Measurements from ENCODE around the gene CSF1. TPM values are rescaled to one million over a fixed set of nuclear protein-coding genes. Genes with fewer than 3 reads are reported as not detected.
"Not testable (repeated sequence)": the region's sequence is repeated elsewhere in the genome, so short reads cannot be mapped to it uniquely, and the experiment has no call there.

Gene CSF1
- total RNA-seq, 4 donors from 2014 or later, result 9.7 to 63.1 (median 14.4) TPM

GRCh38 chr1:109917768-109918606, 7.3 kb downstream of the CSF1 start:
- peak overlapping the region in 3 of 4 donors; percentile 0 to 9 (median 4) for H3K27ac ChIP-seq
- no peak for DNase-seq
- H3K4me1 ChIP-seq, result peaks cover 0 to 18% (median 7%) of the 10 kb centered on the region in 4 donors
- WGBS, 2 donors (ENCODE audit: low coverage in 1 of 2), result 69 to 71% methylated on average over 5 to 6 of the region's 6 CpGs
- TF ChIP-seq, protein P1, sequence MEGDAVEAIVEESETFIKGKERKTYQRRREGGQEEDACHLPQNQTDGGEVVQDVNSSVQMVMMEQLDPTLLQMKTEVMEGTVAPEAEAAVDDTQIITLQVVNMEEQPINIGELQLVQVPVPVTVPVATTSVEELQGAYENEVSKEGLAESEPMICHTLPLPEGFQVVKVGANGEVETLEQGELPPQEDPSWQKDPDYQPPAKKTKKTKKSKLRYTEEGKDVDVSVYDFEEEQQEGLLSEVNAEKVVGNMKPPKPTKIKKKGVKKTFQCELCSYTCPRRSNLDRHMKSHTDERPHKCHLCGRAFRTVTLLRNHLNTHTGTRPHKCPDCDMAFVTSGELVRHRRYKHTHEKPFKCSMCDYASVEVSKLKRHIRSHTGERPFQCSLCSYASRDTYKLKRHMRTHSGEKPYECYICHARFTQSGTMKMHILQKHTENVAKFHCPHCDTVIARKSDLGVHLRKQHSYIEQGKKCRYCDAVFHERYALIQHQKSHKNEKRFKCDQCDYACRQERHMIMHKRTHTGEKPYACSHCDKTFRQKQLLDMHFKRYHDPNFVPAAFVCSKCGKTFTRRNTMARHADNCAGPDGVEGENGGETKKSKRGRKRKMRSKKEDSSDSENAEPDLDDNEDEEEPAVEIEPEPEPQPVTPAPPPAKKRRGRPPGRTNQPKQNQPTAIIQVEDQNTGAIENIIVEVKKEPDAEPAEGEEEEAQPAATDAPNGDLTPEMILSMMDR (IDR thresholded peaks at IDR 0.05), result no peak
- no peaks in the 10 kb centered on the region for H3K9me3 ChIP-seq
- intact Hi-C loops (cut with DNase I; ENCODE audit: low total_unique reads) (no loop called here), in situ Hi-C loops (cut with MboI; ENCODE audit: low pct_ligation_motif_present in 1 of 4, low pct_unique_long_range_greater_than_20kb in 1 of 4, low sequenced_read_pairs in 3 of 4) (loop anchor here in 1 of 4 donors (25.0 kb wide), 1 partner anchor 131 kb away; no protein-coding TSS in a partner anchor)
- peaks cover 0 to 20% (median 1%) of the 10 kb centered on the region in 4 donors for H3K36me3 ChIP-seq
- no peak overlapping the region for H3K4me3 ChIP-seq
- no peaks in the 10 kb centered on the region for H3K27me3 ChIP-seq

DNA sequence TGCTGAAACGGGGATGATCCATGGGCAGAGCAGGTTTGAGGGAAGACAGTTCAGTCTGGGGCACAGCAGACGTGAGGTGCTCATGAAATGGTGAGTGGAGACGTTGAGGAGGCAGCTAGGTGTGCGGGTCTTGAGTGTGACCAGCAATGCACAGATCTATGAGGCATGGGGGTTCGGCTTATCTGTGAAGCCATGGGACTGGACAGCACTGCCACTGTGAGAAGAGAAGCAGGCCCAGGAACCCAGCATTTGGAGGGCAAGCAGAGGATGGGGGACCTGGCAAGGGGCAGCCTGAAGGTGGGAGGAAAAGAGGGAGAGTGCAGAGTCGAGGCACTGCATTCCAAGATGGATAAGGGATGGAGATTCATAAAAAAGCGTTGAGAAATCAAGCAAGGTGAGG, 8.0 kb downstream of the CSF1 start:
- Histone ChIP-seq H3K27me3 (no peaks in the 10 kb centered on the region), H3K9me3 (no peaks in the 10 kb centered on the region), H3K27ac (peak overlapping the region in 1 of 4 donors; percentile 8), H3K4me1 (peaks cover 0 to 11% (median 4%) of the 10 kb centered on the region in 4 donors), H3K36me3 (peaks cover 0 to 20% (median 1%) of the 10 kb centered on the region in 4 donors), H3K4me3 (no peak overlapping the region)
- 90 to 98% methylated on average over 5 to 7 of the region's 7 CpGs for WGBS, 2 donors (ENCODE audit: low coverage in 1 of 2)
- in situ Hi-C loops (cut with MboI; ENCODE audit: low pct_ligation_motif_present in 1 of 4, low pct_unique_long_range_greater_than_20kb in 1 of 4, low sequenced_read_pairs in 3 of 4), result loop anchor here in 1 of 4 donors (25.0 kb wide), 1 partner anchor 131 kb away; no protein-coding TSS in a partner anchor
- intact Hi-C loops (cut with DNase I; ENCODE audit: low total_unique reads), result no loop called here
- no peak for DNase-seq
- TF ChIP-seq, protein P1 (IDR thresholded peaks at IDR 0.05), result no peak
- TF ChIP-seq POLR2A (IDR thresholded peaks at IDR 0.05) (no peak), EP300 (IDR thresholded peaks at IDR 0.05; ENCODE audit: low read depth) (no peak), POLR2AphosphoS5 (IDR thresholded peaks at IDR 0.05) (no peak)

- peaks cover 0 to 20% (median 1%) of the 10 kb centered on the region in 4 donors for H3K36me3 ChIP-seq
- TF ChIP-seq POLR2A (IDR thresholded peaks at IDR 0.05), result no peak
- H3K4me3 ChIP-seq, result no peak overlapping the region
- H3K27me3 ChIP-seq, result no peaks in the 10 kb centered on the region
- H3K4me1 ChIP-seq, result peaks cover 0 to 6% (median 2%) of the 10 kb centered on the region in 4 donors
- no peaks in the 10 kb centered on the region for H3K9me3 ChIP-seq
- 91% methylated on average over 6 of the region's 6 CpGs; no CpG with 5 or more reads in 1 of the 2 donors for WGBS, 2 donors (ENCODE audit: low coverage in 1 of 2)
- no peak for DNase-seq
- intact Hi-C loops (cut with DNase I; ENCODE audit: low total_unique reads) (no loop called here), in situ Hi-C loops (cut with MboI; ENCODE audit: low pct_ligation_motif_present in 1 of 4, low pct_unique_long_range_greater_than_20kb in 1 of 4, low sequenced_read_pairs in 3 of 4) (loop anchor here in 1 of 4 donors (25.0 kb wide), 1 partner anchor 132 kb away; no protein-coding TSS in a partner anchor)
- H3K27ac ChIP-seq, result no peak overlapping the region
These were observed 8.7 kb downstream of the CSF1 start for GRCh38 chr1:109919303-109919702.

DNA sequence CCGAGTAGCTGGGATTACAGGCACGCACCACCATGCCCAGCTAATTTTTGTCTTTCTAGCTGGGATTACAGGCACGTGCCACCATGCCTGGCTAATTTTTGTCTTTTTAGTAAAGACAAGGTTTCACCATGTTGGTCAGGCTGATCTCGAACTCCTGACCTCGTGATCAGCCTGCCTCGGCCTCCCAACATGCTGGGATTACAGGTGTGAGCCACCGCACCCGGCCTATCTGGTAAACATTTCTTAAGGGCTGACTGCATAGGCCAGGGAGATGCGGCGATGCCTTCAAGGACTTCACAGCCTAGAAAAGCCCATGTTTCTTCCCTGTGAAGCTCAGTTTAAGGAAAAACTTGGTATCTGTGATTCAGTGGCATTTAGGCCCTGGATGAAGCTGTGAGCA, 9.7 kb downstream of the CSF1 start:
- WGBS, 2 donors (ENCODE audit: low coverage in 1 of 2), result 88 to 100% methylated on average over 6 to 10 of the region's 10 CpGs
- Histone ChIP-seq H3K36me3 (peaks cover 0 to 20% (median 1%) of the 10 kb centered on the region in 4 donors), H3K4me1 (peaks cover 0 to 14% (median 1%) of the 10 kb centered on the region in 4 donors)
- intact Hi-C loops (cut with DNase I; ENCODE audit: low total_unique reads) (loop anchor here (5.0 to 10.0 kb wide), 2 partner anchors 64 to 162 kb away; partner anchors contain the start of gene AHCYL1), in situ Hi-C loops (cut with MboI; ENCODE audit: low pct_ligation_motif_present in 1 of 4, low pct_unique_long_range_greater_than_20kb in 1 of 4, low sequenced_read_pairs in 3 of 4) (loop anchor here in 1 of 4 donors (25.0 kb wide), 1 partner anchor 133 kb away; no protein-coding TSS in a partner anchor)
- not testable (repeated sequence) for H3K27ac ChIP-seq, DNase-seq, H3K4me3 ChIP-seq, H3K9me3 ChIP-seq, H3K27me3 ChIP-seq

- in situ Hi-C loops (cut with MboI; ENCODE audit: low pct_ligation_motif_present in 1 of 4, low pct_unique_long_range_greater_than_20kb in 1 of 4, low sequenced_read_pairs in 3 of 4), result loop anchor here in 1 of 4 donors (25.0 kb wide), 1 partner anchor 135 kb away; no protein-coding TSS in a partner anchor
- H3K27ac ChIP-seq, result no peak overlapping the region
These were observed 11.7 kb downstream of the CSF1 start for GRCh38 chr1:109922326-109922725.

More at GRCh38 chr1:109922326-109922725, 11.7 kb downstream of the CSF1 start:
- 80% methylated on average over 8 of the region's 8 CpGs; no CpG with 5 or more reads in 1 of the 2 donors for WGBS, 2 donors (ENCODE audit: low coverage in 1 of 2)
- Histone ChIP-seq H3K4me3 (no peak overlapping the region), H3K9me3 (no peaks in the 10 kb centered on the region), H3K36me3 (peaks cover 0 to 15% (median 1%) of the 10 kb centered on the region in 4 donors), H3K27me3 (no peaks in the 10 kb centered on the region), H3K4me1 (peaks cover 0 to 15% (median 4%) of the 10 kb centered on the region in 4 donors)
- no peak for DNase-seq
- no peak for TF ChIP-seq EP300 (IDR thresholded peaks at IDR 0.05; ENCODE audit: low read depth)
- TF ChIP-seq POLR2A (IDR thresholded peaks at IDR 0.05), result no peak
- TF ChIP-seq, protein P1 (IDR thresholded peaks at IDR 0.05), result no peak
- no peak for TF ChIP-seq POLR2AphosphoS5 (IDR thresholded peaks at IDR 0.05)
- intact Hi-C loops (cut with DNase I; ENCODE audit: low total_unique reads), result loop anchor here (5.0 to 10.0 kb wide), 2 partner anchors 62 to 160 kb away; partner anchors contain the start of gene AHCYL1

Data from transverse colon (tissue), 4 donors.